Retinal pigment epithelial cell (primary cell): Measurements from ENCODE around the gene ADGRE3.
"Not testable (repeated sequence)": the region's sequence is repeated elsewhere in the genome, so short reads cannot be mapped to it uniquely, and the experiment has no call there.

Source experiments
- DNase-seq: peaks from one replicate; pipeline ENCODE4 v3.0.0-alpha.2; 2010; ENCODE audit warnings: low read depth
- H3K4me3 ChIP-seq: 2 replicates; pipeline ENCODE4 v1.5.1; 2011; ENCODE audit warnings: mild to moderate bottlenecking, low read length, control low read depth, moderate library complexity
- CTCF ChIP-seq: conservative IDR thresholded peaks from 2 replicates; pipeline ENCODE4 v1.5.1; 2011; ENCODE audit warnings: low read depth, low read length, control low read depth, inconsistent platforms

Gene ADGRE3

GRCh38 chr19:14650161-14650560 lies 24.5 kb downstream of the ADGRE3 start:
- H3K4me3 ChIP-seq, result no peak overlapping the region
- no peak for DNase-seq
- TF ChIP-seq CTCF, result no peak

- TF ChIP-seq CTCF, result no peak
- no peak overlapping the region for H3K4me3 ChIP-seq
- DNase-seq, result no peak
These were observed 25.6 kb downstream of the ADGRE3 start for GRCh38 chr19:14649020-14649419.

- DNase-seq, result no peak
- no peak for TF ChIP-seq CTCF
- H3K4me3 ChIP-seq, result no peak overlapping the region
These were observed 26.1 kb downstream of the ADGRE3 start for GRCh38 chr19:14648506-14648905.

- no peak for DNase-seq
- TF ChIP-seq CTCF, result no peak
- no peak overlapping the region for H3K4me3 ChIP-seq
These were observed 34.9 kb downstream of the ADGRE3 start for GRCh38 chr19:14639536-14640277.

GRCh38 chr19:14632286-14632685 lies 42.4 kb downstream of the ADGRE3 start:
- no peak for TF ChIP-seq CTCF
- DNase-seq, result no peak

GRCh38 chr19:14629557-14629956 lies 45.1 kb downstream of the ADGRE3 start:
- no peak for TF ChIP-seq CTCF
- no peak for DNase-seq
- H3K4me3 ChIP-seq, result no peak overlapping the region

More at GRCh38 chr19:14632286-14632685, 42.4 kb downstream of the ADGRE3 start:
- no peak overlapping the region for H3K4me3 ChIP-seq

GRCh38 chr19:14624491-14624890 lies 50.2 kb downstream of the ADGRE3 start:
- not testable (repeated sequence) for DNase-seq, H3K4me3 ChIP-seq
